Peyer's patch (tissue), 4 donors: ENCODE data around the gene VTA1. TPM values are rescaled to one million over a fixed set of nuclear protein-coding genes. Genes with fewer than 3 reads are reported as not detected.
"Not testable (repeated sequence)": the region's sequence is repeated elsewhere in the genome, so short reads cannot be mapped to it uniquely, and the experiment has no call there.

Experiments
- DNase-seq, 3 donors: peaks; one replicate each; pipeline ENCODE4 v3.0.0-alpha.2; 2017 to 2019
- H3K27ac ChIP-seq, 4 donors: fragments of 200-600 bp; sonication (generic); one replicate each; pipeline ENCODE4 v1.5.1; 2016 to 2019
- H3K27me3 ChIP-seq, 2 donors: fragments of 200-600 bp; sonication (generic); one replicate each; pipeline ENCODE4 v1.5.1; 2019
- H3K36me3 ChIP-seq, 3 donors: fragments of 200-600 bp; sonication (generic); one replicate each; pipeline ENCODE4 v1.5.1; 2016 to 2019
- H3K4me1 ChIP-seq, 4 donors: fragments of 200-600 bp; sonication (generic); one replicate each; pipeline ENCODE4 v1.5.1; 2016 to 2019
- H3K4me3 ChIP-seq, 4 donors: fragments of 200-600 bp; sonication (generic); 1 replicate in 3 of 4; 2 replicates in 1 of 4; pipeline ENCODE4 v1.5.1; 2016 to 2019; ENCODE audit warnings: mild to moderate bottlenecking in 1 of 4
- H3K9me3 ChIP-seq, 4 donors: fragments of 200-600 bp; sonication (generic); one replicate each; pipeline ENCODE4 v1.5.1; 2016 to 2019; ENCODE audit warnings: mild to moderate bottlenecking in 1 of 4
- CTCF ChIP-seq, 6 experiments: fragments of 450-650 bp in 4 of 6; fragments of 200-600 bp in 2 of 6; sonication (generic) in 1 of 6; IDR thresholded peaks; one replicate each; pipeline ENCODE4 v1.5.1; 2017 to 2019; ENCODE audit warnings: antibody characterized with exemption in 6 of 6, mild to moderate bottlenecking in 3 of 6, moderate library complexity in 1 of 6
- POLR2A ChIP-seq, 2 donors: fragments of 450-650 bp; IDR thresholded peaks; one replicate each; pipeline ENCODE4 v1.5.1; 2017; ENCODE audit warnings: antibody characterized with exemption in 2 of 2, mild to moderate bottlenecking in 2 of 2, moderate library complexity in 2 of 2
- total RNA-seq, 4 donors: library from RNA; depleted of rRNA; stranded (reverse); fragments of >200 nt; gene quantifications; one replicate each; pipeline ENCODE4 v1.1.0, GENCODE V29; 2016

Gene VTA1
- total RNA-seq, 4 donors from 2014 or later: 41.3 to 60.9 (median 50.4) TPM

- Histone ChIP-seq H3K36me3 (peaks cover 0 to 19% (median 0%) of the 10 kb centered on the region in 3 donors), H3K9me3 (no peaks in the 10 kb centered on the region), H3K27me3 (no peaks in the 10 kb centered on the region), H3K4me3 (no peak overlapping the region), H3K4me1 (no peaks in the 10 kb centered on the region), H3K27ac (no peak overlapping the region)
- TF ChIP-seq POLR2A (IDR thresholded peaks at IDR 0.05): no peak
- TF ChIP-seq CTCF (IDR thresholded peaks at IDR 0.05): no peak
- no peak for DNase-seq
Measured at GRCh38 chr6:142185641-142186040, 38.6 kb downstream of the VTA1 start.

- TF ChIP-seq CTCF (IDR thresholded peaks at IDR 0.05) (no peak), POLR2A (IDR thresholded peaks at IDR 0.05) (no peak)
- H3K4me1 ChIP-seq: no peaks in the 10 kb centered on the region
- H3K27ac ChIP-seq: no peak overlapping the region
- no peak overlapping the region for H3K4me3 ChIP-seq
- no peaks in the 10 kb centered on the region for H3K9me3 ChIP-seq
- peaks cover 0 to 20% (median 0%) of the 10 kb centered on the region in 3 donors for H3K36me3 ChIP-seq
- DNase-seq: no peak
- no peaks in the 10 kb centered on the region for H3K27me3 ChIP-seq
Measured at GRCh38 chr6:142187209-142187608, 40.1 kb downstream of the VTA1 start.

- not testable (repeated sequence) for H3K27ac ChIP-seq, DNase-seq, H3K9me3 ChIP-seq, H3K27me3 ChIP-seq, H3K4me1 ChIP-seq, H3K4me3 ChIP-seq
- peaks cover 0 to 16% (median 0%) of the 10 kb centered on the region in 3 donors for H3K36me3 ChIP-seq
- peak in 1 of 6 experiments; percentile 7 for TF ChIP-seq CTCF (IDR thresholded peaks at IDR 0.05)
Measured at GRCh38 chr6:142188341-142188740, 41.3 kb downstream of the VTA1 start.

- Histone ChIP-seq H3K9me3 (no peaks in the 10 kb centered on the region), H3K4me3 (no peak overlapping the region), H3K27me3 (no peaks in the 10 kb centered on the region), H3K36me3 (peaks cover 0 to 21% (median 0%) of the 10 kb centered on the region in 3 donors), H3K27ac (no peak overlapping the region), H3K4me1 (no peaks in the 10 kb centered on the region)
- no peak for DNase-seq
- TF ChIP-seq POLR2A (IDR thresholded peaks at IDR 0.05) (no peak), CTCF (IDR thresholded peaks at IDR 0.05) (no peak)
Measured at GRCh38 chr6:142189057-142189456, 42.0 kb downstream of the VTA1 start.

GRCh38 chr6:142192343-142192742 lies 45.3 kb downstream of the VTA1 start:
- Histone ChIP-seq H3K36me3 (peaks cover 0 to 21% (median 0%) of the 10 kb centered on the region in 3 donors), H3K4me1 (no peaks in the 10 kb centered on the region), H3K9me3 (no peaks in the 10 kb centered on the region), H3K27me3 (no peaks in the 10 kb centered on the region), H3K27ac (no peak overlapping the region), H3K4me3 (no peak overlapping the region)
- TF ChIP-seq CTCF (IDR thresholded peaks at IDR 0.05): no peak
- TF ChIP-seq POLR2A (IDR thresholded peaks at IDR 0.05): no peak
- DNase-seq: no peak

GRCh38 chr6:142193621-142194020 lies 46.6 kb downstream of the VTA1 start:
- H3K4me3 ChIP-seq: no peak overlapping the region
- H3K4me1 ChIP-seq: no peaks in the 10 kb centered on the region
- no peaks in the 10 kb centered on the region for H3K27me3 ChIP-seq
- peaks cover 0 to 29% (median 0%) of the 10 kb centered on the region in 3 donors for H3K36me3 ChIP-seq
- H3K9me3 ChIP-seq: no peaks in the 10 kb centered on the region
- no peak overlapping the region for H3K27ac ChIP-seq
- no peak for TF ChIP-seq POLR2A (IDR thresholded peaks at IDR 0.05)
- TF ChIP-seq CTCF (IDR thresholded peaks at IDR 0.05): no peak
- DNase-seq: no peak
